ENCODE results near the gene MMP14. TPM values are rescaled to one million over a fixed set of nuclear protein-coding genes. Genes with fewer than 3 reads are reported as not detected.

MMP14 gene
- total and polyA plus RNA-seq, 2 of the 13 experiments (the other 11 are each of a cell fraction or from before 2014, with no cell fraction given) = 5.2 to 9.8 TPM

DNA sequence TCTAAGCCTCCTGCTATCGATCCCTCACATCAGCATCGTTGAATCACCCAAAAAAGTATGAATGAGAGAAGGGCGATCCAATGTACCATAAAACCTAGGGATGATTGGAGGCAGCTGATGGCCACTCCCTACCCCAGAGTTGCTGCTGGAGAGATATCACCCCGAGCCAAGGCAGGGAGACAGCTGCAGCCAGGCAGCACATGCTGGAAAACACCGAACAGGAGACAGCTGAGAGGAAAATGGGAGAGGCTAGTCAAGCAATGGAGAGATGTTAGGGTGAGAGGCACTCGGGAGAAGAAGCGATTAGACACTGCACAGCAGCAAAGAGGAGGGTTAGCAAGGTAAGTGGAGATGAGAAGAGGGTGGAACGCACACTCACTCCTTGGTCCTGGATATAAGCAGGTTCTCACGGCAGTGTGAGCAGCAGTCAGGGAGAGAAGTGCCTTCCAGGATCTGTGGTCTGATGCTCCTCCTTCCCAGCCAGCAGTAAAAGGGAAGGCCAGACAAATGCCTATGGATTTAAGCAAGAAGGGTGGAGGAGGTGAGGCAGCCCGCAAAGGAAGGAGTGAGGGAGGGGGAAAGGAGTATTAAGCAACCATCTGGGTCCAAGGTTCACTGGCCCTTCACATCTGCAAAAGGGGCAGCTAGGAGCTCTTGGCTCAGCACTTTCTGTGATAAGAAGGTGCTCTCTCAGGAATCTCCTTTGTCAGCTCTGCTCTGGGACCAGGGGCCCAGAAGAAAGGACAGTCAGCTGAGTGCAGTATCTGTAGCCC lies 21.3 kb upstream of the MMP14 start, which contains the start of gene SLC7A7 (continued):
- TF ChIP-seq, protein P1, sequence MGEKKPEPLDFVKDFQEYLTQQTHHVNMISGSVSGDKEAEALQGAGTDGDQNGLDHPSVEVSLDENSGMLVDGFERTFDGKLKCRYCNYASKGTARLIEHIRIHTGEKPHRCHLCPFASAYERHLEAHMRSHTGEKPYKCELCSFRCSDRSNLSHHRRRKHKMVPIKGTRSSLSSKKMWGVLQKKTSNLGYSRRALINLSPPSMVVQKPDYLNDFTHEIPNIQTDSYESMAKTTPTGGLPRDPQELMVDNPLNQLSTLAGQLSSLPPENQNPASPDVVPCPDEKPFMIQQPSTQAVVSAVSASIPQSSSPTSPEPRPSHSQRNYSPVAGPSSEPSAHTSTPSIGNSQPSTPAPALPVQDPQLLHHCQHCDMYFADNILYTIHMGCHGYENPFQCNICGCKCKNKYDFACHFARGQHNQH (CRISPR knock-in tag; IDR thresholded peaks at IDR 0.05) = peak; percentile 16; the same call in 1 of the 2 replicates
- TF ChIP-seq ZNF558 (CRISPR knock-in tag; IDR thresholded peaks at IDR 0.05; ENCODE audit: borderline replicate concordance) (0 out of 2 replicates have a peak, but pooled peaks have one; percentile 54), SMAD3 (CRISPR knock-in tag; IDR thresholded peaks at IDR 0.05) (0 out of 2 replicates have a peak, but pooled peaks have one; percentile 27), ATAD3A (CRISPR knock-in tag; IDR thresholded peaks at IDR 0.05) (0 out of 2 replicates have a peak, but pooled peaks have one; percentile 62), GABPB1 (CRISPR knock-in tag; IDR thresholded peaks at IDR 0.05) (peak; percentile 17; the same call in 1 of the 2 replicates), THAP11 (CRISPR knock-in tag; IDR thresholded peaks at IDR 0.05) (peak; percentile 36; the same call in 1 of the 2 replicates), ZNF776 (CRISPR knock-in tag; IDR thresholded peaks at IDR 0.05) (0 out of 2 replicates have a peak, but pooled peaks have one; percentile 43), ZNF224 (CRISPR knock-in tag; IDR thresholded peaks at IDR 0.05) (no peak), ATRX (CRISPR knock-in tag; IDR thresholded peaks at IDR 0.05; ENCODE audit: borderline replicate concordance) (no peak), ZNF292 (CRISPR knock-in tag; IDR thresholded peaks at IDR 0.05; ENCODE audit: borderline replicate concordance, low read depth) (0 out of 2 replicates have a peak, but pooled peaks have one; percentile 57), ZNF629 (CRISPR knock-in tag; conservative IDR thresholded peaks at IDR 0.05) (peak; percentile 98), IRF2 (CRISPR knock-in tag; IDR thresholded peaks at IDR 0.05) (peak; percentile 30; the same call in 1 of the 2 replicates), FOSL2 (CRISPR knock-in tag; IDR thresholded peaks at IDR 0.05) (peak; percentile 18; the same call in 1 of the 2 replicates), KAT8 (CRISPR knock-in tag; IDR thresholded peaks at IDR 0.05) (0 out of 2 replicates have a peak, but pooled peaks have one; percentile 27), MAFG (CRISPR knock-in tag; IDR thresholded peaks at IDR 0.05) (0 out of 2 replicates have a peak, but pooled peaks have one; percentile 44), ZZZ3 (CRISPR knock-in tag; IDR thresholded peaks at IDR 0.05; ENCODE audit: borderline replicate concordance) (peak; percentile 27; the same call in 1 of the 2 replicates), FOXC1 (CRISPR knock-in tag; IDR thresholded peaks at IDR 0.05; ENCODE audit: borderline replicate concordance) (0 out of 2 replicates have a peak, but pooled peaks have one; percentile 36), GATAD1 (CRISPR knock-in tag; IDR thresholded peaks at IDR 0.05) (0 out of 2 replicates have a peak, but pooled peaks have one; percentile 34), ZNF326 (CRISPR knock-in tag; IDR thresholded peaks at IDR 0.05; ENCODE audit: borderline replicate concordance) (0 out of 2 replicates have a peak, but pooled peaks have one; percentile 20), ZNF782 (CRISPR knock-in tag; IDR thresholded peaks at IDR 0.05; ENCODE audit: borderline replicate concordance) (peak; percentile 78; the same call in 1 of the 2 replicates)
- TF ChIP-seq, protein P2, sequence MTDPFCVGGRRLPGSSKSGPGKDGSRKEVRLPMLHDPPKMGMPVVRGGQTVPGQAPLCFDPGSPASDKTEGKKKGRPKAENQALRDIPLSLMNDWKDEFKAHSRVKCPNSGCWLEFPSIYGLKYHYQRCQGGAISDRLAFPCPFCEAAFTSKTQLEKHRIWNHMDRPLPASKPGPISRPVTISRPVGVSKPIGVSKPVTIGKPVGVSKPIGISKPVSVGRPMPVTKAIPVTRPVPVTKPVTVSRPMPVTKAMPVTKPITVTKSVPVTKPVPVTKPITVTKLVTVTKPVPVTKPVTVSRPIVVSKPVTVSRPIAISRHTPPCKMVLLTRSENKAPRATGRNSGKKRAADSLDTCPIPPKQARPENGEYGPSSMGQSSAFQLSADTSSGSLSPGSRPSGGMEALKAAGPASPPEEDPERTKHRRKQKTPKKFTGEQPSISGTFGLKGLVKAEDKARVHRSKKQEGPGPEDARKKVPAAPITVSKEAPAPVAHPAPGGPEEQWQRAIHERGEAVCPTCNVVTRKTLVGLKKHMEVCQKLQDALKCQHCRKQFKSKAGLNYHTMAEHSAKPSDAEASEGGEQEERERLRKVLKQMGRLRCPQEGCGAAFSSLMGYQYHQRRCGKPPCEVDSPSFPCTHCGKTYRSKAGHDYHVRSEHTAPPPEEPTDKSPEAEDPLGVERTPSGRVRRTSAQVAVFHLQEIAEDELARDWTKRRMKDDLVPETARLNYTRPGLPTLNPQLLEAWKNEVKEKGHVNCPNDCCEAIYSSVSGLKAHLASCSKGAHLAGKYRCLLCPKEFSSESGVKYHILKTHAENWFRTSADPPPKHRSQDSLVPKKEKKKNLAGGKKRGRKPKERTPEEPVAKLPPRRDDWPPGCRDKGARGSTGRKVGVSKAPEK (CRISPR knock-in tag; IDR thresholded peaks at IDR 0.05; ENCODE audit: borderline replicate concordance) = 0 out of 2 replicates have a peak, but pooled peaks have one; percentile 34
- TF ChIP-seq, protein P3, sequence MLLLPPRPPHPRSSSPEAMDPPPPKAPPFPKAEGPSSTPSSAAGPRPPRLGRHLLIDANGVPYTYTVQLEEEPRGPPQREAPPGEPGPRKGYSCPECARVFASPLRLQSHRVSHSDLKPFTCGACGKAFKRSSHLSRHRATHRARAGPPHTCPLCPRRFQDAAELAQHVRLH (CRISPR knock-in tag; IDR thresholded peaks at IDR 0.05; ENCODE audit: borderline replicate concordance, low read depth) = peak; percentile 33; the same call in 1 of the 2 replicates
- TF ChIP-seq, protein P4, sequence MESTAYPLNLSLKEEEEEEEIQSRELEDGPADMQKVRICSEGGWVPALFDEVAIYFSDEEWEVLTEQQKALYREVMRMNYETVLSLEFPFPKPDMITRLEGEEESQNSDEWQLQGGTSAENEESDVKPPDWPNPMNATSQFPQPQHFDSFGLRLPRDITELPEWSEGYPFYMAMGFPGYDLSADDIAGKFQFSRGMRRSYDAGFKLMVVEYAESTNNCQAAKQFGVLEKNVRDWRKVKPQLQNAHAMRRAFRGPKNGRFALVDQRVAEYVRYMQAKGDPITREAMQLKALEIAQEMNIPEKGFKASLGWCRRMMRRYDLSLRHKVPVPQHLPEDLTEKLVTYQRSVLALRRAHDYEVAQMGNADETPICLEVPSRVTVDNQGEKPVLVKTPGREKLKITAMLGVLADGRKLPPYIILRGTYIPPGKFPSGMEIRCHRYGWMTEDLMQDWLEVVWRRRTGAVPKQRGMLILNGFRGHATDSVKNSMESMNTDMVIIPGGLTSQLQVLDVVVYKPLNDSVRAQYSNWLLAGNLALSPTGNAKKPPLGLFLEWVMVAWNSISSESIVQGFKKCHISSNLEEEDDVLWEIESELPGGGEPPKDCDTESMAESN (CRISPR knock-in tag; conservative IDR thresholded peaks at IDR 0.05) = 0 out of 2 replicates have a peak, but pooled peaks have one; percentile 30
